NCI-H2196 (cell line): ENCODE results near the gene GNAS.
A peak's percentile ranks its signal among the peaks of the same experiment; 100 is the strongest.
"Not testable (repeated sequence)": the region's sequence is repeated elsewhere in the genome, so short reads cannot be mapped to it uniquely, and the experiment has no call there.

Experiments used
- DNase-seq: peaks from one replicate; lab custom pipeline; 2025; ENCODE audit not compliant: unreplicated experiment; lab: John Stamatoyannopoulos, UW

The GNAS gene

DNA sequence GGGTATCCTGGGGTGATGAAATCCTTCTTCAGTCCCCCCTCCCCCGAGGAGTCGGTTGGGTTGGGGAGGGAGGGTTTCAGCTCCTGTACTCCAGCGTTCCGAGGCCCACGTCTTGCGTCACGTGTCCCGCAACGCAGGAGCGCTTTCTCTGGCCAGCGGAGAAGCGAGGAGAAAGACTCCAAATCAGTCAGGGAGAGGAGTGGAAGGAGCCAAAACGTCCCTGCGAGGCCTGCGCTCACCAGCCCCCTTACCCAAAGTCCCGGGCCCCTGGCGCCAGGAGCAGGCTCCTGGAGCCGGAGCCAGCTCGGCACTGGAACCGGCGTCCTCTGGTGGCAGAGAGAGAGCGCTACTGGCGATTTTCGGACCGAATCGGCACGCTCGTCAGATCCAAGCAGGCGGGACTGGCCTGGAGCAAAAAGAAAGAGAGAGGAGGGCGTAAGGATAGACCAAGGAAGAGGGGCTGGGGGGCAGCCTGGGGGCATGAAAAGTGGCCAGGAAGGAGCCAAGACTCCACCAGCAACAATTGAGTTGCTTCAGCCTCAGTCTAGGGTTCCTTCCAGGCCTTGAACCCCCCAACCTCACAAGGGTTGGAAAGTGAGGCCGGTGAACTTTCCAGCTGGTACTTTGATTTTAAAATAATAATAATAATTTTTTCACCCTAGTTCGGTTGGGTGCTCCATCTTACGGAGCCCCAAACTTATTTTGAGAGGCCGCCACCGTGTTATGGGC, at the start of gene GNAS:
Gene GNAS, plus strand, starts transcription at position 174 of the 729 bp plus-strand sequence.
- peak; percentile 37 for DNase-seq

DNA sequence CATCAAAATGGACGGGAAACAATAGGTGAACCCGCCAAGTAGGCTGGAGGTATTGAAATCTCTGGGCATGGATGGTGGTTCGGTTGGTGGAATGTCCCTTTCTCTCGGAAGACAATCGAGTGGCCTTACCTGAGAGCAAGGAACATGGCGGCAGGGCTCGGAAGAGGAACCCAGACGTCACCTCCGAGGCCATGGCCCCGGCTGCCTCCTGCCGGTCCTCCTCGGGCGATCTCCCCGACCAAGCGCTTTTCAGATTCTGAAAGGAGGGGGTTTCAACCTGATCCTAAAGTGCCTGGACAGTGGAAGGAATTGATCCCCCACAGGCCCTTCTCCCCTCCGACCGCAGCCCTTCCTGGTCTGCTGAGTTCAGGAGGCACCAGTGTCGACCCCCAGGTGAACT, 49.0 kb upstream of the GNAS start:
- no peak for DNase-seq

- no peak for DNase-seq
Observed at GRCh38 chr20:58807801-58808200, 44.7 kb upstream of the GNAS start.

GRCh38 chr20:58808271-58809046, 44.1 kb upstream of the GNAS start:
- DNase-seq: no peak

- DNase-seq: no peak
Observed at GRCh38 chr20:58810116-58810878, 42.2 kb upstream of the GNAS start.

- DNase-seq: no peak
Observed at GRCh38 chr20:58810879-58811250, 41.7 kb upstream of the GNAS start.

- no peak for DNase-seq
Observed at GRCh38 chr20:58811334-58811733, 41.2 kb upstream of the GNAS start.

- DNase-seq: no peak
Observed at GRCh38 chr20:58813369-58813768, 39.1 kb upstream of the GNAS start.

DNA sequence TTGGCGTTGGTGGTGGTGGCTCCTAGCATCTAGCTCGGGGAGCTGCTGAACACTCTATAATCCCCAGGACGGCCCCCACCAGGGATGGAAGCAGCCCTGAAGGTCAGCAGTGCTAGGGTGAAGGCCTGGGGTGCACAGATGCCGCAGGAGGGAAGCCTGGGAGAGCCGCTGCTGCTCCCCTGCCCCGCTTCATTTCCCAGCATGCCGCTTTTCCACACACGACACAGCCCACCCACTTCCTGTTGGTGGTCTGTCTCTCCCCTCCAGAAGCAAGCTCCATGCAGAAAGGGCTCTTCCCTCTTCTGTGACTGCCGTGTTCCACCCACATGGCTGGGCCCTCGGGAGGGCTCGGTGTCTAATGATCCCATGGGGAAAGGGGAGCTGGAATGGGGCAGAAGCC, 37.1 kb upstream of the GNAS start:
- DNase-seq: no peak

- no peak for DNase-seq
Observed at GRCh38 chr20:58816051-58816450, 36.5 kb upstream of the GNAS start.

DNA sequence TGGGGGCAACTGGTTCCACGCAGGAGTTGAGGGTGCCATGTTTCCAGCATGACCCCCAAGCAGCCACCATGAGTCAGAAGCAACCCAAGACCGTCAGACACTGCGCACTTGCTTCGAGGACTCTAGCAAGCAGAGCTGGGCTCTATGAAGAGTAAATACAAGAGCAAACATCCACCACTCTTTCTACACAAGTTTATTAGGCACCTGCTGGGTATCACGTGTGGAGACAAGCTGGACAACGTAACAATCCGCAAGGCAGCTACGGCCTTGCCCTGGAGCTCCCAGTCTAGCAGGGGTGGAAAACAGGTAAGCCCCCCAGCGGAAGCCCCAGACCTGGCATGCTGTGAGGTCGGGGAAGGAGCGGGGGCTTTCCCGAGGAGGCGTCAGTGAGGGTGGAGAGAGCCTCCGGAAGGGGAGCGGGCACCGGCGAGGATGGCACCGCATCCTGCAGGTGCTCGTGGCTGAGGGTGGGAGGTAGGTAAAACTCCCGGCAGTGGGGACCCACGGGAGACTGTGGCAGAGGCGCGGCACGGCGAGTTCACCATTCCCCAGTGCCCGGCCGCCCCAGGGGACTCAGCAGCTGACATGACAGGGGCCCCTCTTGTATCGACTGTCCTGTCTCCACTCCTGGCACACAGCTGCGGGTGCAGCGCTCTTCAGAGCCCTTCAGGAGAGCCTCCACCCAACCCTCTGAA, 35.4 kb upstream of the GNAS start:
- no peak for DNase-seq

GRCh38 chr20:58817748-58818147, 34.8 kb upstream of the GNAS start:
- no peak for DNase-seq

DNA sequence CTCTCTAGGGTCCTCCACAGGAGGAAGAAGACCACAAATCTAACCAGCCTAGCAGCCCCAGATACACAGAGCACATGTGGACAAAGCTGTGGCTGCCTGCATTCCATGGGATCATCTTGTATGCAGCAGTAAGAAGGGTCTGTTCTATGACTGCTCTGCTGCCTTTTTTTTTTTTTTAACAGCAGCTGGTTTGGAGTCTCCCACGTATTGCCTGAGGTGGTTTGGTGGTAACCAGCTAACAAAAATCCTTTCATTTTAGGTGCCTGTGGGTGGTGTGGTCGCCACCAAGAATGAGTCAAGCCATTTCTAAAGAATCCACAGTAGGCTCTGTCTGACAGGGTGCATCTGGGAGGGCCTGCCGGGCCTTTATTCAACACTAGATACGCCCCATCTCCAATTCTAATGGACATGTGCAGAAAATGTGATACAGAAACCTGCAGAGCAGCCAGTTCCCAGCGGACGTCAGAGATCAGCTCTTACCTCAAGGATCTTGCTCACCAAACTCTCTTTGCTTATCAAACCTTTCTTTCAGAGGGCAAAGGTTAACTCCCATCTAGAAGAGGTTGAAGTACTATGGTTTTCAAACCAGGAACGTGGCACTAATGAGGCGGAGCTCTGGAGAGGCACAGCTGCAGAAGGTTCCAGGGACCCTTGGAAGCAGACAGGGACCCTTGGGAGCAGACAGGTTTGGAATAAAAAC, 33.8 kb upstream of the GNAS start:
- no peak for DNase-seq

- DNase-seq: no peak
Observed at GRCh38 chr20:58819921-58820320, 32.6 kb upstream of the GNAS start.

DNA sequence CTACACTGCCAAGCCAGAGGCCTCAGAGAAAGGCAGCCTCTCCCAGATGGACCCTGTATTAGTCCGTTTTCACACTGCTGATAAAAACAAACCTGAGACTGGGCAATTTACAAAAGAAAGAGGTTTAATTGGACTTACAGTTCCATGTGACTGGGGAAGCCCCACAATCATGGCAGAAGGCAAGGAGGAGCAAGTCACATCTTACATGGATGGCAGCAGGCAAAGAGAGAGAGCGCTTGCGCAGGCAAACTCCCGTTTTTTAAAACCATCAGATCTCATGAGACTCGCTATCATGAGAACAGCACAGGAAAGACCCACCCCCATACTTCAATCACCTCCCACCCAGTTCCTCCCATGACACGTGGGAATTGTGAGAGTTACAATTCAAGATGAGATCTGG, 32.0 kb upstream of the GNAS start:
- not testable (repeated sequence) for DNase-seq

- DNase-seq: no peak
Observed at GRCh38 chr20:58822149-58822548, 30.4 kb upstream of the GNAS start.

GRCh38 chr20:58822748-58823730, 29.5 kb upstream of the GNAS start:
- no peak for DNase-seq

- DNase-seq: no peak
Observed at GRCh38 chr20:58824843-58825242, 27.7 kb upstream of the GNAS start.

DNA sequence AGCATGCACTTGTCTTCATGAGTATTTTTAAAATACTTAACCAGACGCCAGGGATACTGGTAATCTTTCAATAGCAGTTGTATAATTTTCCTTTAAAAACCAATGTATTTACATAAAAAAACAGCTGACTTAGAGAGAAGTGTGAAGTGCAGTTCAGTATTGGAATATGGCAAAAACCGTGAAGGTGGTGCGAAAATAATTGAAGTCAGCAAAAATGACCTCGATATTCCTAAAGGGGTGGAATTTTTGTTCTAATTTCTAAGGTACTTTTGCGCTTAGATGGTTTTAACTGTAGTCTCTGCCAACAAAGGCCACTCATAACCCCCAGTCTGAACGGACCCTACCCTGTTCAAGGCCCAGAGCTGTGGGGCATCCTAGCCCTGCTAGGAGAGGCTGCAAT, 27.1 kb upstream of the GNAS start:
- no peak for DNase-seq
